Measurements from ENCODE around the gene TUBB2B. TPM values are rescaled to one million over a fixed set of nuclear protein-coding genes. Genes with fewer than 3 reads are reported as not detected.

TUBB2B gene
- total and polyA plus RNA-seq, 2 donors (not counting 1 experiment from before 2014, with no cell fraction given) = 3.8 to 5.2 TPM

DNA sequence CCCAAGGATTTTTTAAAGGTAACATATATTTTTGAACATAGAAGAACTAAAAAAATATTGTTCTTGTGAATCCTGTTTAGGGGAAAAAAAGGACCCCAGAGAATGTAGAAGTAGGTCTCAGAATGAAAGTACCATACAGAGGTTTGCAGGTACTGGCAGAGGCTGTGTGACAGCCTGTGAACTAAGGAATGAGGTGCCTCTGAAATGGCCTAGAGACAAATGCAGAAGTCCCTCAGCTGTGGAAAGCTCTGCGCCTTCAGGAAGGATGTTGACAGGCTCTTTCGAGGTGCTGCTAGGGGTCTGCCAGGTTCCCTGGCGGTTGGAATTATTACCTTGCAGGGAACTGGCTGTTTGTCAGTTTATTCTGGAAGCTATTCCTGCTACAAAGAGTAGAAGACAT lies 8.6 kb upstream of the TUBB2B start:
- H3K27me3 ChIP-seq (ENCODE audit: control insufficient read depth, insufficient read depth, low read length) = peaks cover 44% of the 10 kb centered on the region
- no peak overlapping the region for H3K27ac ChIP-seq (ENCODE audit: insufficient read depth, low read length)
- no peaks in the 10 kb centered on the region for H3K9me3 ChIP-seq (ENCODE audit: control insufficient read depth, insufficient read depth, low read depth, low read length)
- H3K79me2 ChIP-seq (ENCODE audit: control insufficient read depth, insufficient read depth, low read length) = no peaks in the 10 kb centered on the region
- no peak overlapping the region for H3K4me3 ChIP-seq (replicated peaks in 1 of 4; ENCODE audit: control extremely low read depth in 1 of 4, insufficient read depth in 1 of 4, low read depth in 3 of 4, low read length in 4 of 4)
- H2AFZ ChIP-seq (ENCODE audit: low read length) = no peak overlapping the region
- DNase-seq (ENCODE audit: low read depth in 2 of 2) = no peak
- H3K9ac ChIP-seq (ENCODE audit: insufficient read depth, low read length) = no peak overlapping the region
- no peaks in the 10 kb centered on the region for H4K20me1 ChIP-seq (ENCODE audit: control insufficient read depth, extremely low read depth, insufficient read depth, low read length)
- peaks cover 2% of the 10 kb centered on the region for H3K4me1 ChIP-seq (ENCODE audit: control insufficient read depth, extremely low read depth, insufficient read depth, low read length)
- H3K36me3 ChIP-seq (ENCODE audit: control insufficient read depth, insufficient read depth, low read length) = no peaks in the 10 kb centered on the region
- H3K4me2 ChIP-seq (ENCODE audit: extremely low read depth, insufficient read depth, low read length) = no peak overlapping the region
- TF ChIP-seq, protein P1, sequence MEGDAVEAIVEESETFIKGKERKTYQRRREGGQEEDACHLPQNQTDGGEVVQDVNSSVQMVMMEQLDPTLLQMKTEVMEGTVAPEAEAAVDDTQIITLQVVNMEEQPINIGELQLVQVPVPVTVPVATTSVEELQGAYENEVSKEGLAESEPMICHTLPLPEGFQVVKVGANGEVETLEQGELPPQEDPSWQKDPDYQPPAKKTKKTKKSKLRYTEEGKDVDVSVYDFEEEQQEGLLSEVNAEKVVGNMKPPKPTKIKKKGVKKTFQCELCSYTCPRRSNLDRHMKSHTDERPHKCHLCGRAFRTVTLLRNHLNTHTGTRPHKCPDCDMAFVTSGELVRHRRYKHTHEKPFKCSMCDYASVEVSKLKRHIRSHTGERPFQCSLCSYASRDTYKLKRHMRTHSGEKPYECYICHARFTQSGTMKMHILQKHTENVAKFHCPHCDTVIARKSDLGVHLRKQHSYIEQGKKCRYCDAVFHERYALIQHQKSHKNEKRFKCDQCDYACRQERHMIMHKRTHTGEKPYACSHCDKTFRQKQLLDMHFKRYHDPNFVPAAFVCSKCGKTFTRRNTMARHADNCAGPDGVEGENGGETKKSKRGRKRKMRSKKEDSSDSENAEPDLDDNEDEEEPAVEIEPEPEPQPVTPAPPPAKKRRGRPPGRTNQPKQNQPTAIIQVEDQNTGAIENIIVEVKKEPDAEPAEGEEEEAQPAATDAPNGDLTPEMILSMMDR (conservative IDR thresholded peaks at IDR 0.05 in 1 of 2, IDR thresholded peaks at IDR 0.05 in 1 of 2; ENCODE audit: low read depth in 1 of 2, low read length in 2 of 2) = no peak
- no peak for TF ChIP-seq EZH2 (IDR thresholded peaks at IDR 0.05; ENCODE audit: low read length, missing control alignments)

DNA sequence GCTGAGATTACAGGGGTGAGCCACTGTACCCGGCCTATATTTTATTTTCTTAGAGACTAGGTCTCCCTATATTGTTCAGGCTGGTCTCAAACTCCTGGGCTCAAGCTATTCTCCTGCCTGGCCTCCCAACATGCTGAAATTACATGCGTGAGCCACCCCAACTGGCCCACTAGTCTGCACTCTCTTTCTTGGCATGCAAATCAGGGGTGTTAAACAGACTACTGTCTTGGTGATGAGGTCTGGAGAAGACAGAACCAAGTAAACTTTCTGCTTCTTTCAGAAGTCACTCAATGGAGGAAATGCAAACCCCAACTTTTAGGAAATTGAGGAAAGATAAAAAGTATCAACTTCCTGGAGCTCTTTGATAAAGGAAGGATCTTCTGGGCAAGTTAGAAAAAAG lies 8.0 kb upstream of the TUBB2B start:
- no peaks in the 10 kb centered on the region for H4K20me1 ChIP-seq (ENCODE audit: control insufficient read depth, extremely low read depth, insufficient read depth, low read length)
- DNase-seq (ENCODE audit: low read depth in 2 of 2) = no peak
- no peak overlapping the region for H3K27ac ChIP-seq (ENCODE audit: insufficient read depth, low read length)
- H3K27me3 ChIP-seq (ENCODE audit: control insufficient read depth, insufficient read depth, low read length) = peaks cover 49% of the 10 kb centered on the region
- no peak overlapping the region for H3K9ac ChIP-seq (ENCODE audit: insufficient read depth, low read length)
- TF ChIP-seq EZH2 (IDR thresholded peaks at IDR 0.05; ENCODE audit: low read length, missing control alignments) = no peak
- TF ChIP-seq, protein P1 (conservative IDR thresholded peaks at IDR 0.05 in 1 of 2, IDR thresholded peaks at IDR 0.05 in 1 of 2; ENCODE audit: low read depth in 1 of 2, low read length in 2 of 2) = no peak
- no peak overlapping the region for H3K4me3 ChIP-seq (replicated peaks in 1 of 4; ENCODE audit: control extremely low read depth in 1 of 4, insufficient read depth in 1 of 4, low read depth in 3 of 4, low read length in 4 of 4)
- no peaks in the 10 kb centered on the region for H3K9me3 ChIP-seq (ENCODE audit: control insufficient read depth, insufficient read depth, low read depth, low read length)
- no peaks in the 10 kb centered on the region for H3K79me2 ChIP-seq (ENCODE audit: control insufficient read depth, insufficient read depth, low read length)
- H3K36me3 ChIP-seq (ENCODE audit: control insufficient read depth, insufficient read depth, low read length) = no peaks in the 10 kb centered on the region
- no peak overlapping the region for H3K4me2 ChIP-seq (ENCODE audit: extremely low read depth, insufficient read depth, low read length)
- no peak overlapping the region for H2AFZ ChIP-seq (ENCODE audit: low read length)
- peaks cover 5% of the 10 kb centered on the region for H3K4me1 ChIP-seq (ENCODE audit: control insufficient read depth, extremely low read depth, insufficient read depth, low read length)

DNA sequence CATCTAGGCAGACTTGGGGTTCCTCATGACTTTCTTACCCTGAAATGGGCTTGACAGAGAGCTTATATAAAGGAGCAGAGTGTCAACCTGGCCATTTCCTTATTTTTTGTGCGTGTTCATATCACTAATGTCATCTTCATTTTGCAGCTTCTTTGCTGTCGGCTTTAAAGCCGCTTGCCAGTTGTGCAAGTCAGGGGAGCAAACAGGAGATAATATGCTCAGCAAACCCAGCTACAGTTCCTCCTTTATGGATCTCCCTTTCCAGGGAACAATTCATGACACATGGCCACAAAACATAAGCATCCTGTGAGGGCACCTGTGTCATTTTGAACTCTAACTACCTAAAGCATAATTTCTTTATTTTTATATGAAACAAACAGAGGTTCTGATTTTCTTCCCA lies 6.5 kb upstream of the TUBB2B start:
- no peaks in the 10 kb centered on the region for H4K20me1 ChIP-seq (ENCODE audit: control insufficient read depth, extremely low read depth, insufficient read depth, low read length)
- no peak overlapping the region for H2AFZ ChIP-seq (ENCODE audit: low read length)
- peaks cover 60% of the 10 kb centered on the region for H3K27me3 ChIP-seq (ENCODE audit: control insufficient read depth, insufficient read depth, low read length)
- H3K79me2 ChIP-seq (ENCODE audit: control insufficient read depth, insufficient read depth, low read length) = no peaks in the 10 kb centered on the region
- no peak overlapping the region for H3K4me3 ChIP-seq (replicated peaks in 1 of 4; ENCODE audit: control extremely low read depth in 1 of 4, insufficient read depth in 1 of 4, low read depth in 3 of 4, low read length in 4 of 4)
- no peaks in the 10 kb centered on the region for H3K9me3 ChIP-seq (ENCODE audit: control insufficient read depth, insufficient read depth, low read depth, low read length)
- no peaks in the 10 kb centered on the region for H3K36me3 ChIP-seq (ENCODE audit: control insufficient read depth, insufficient read depth, low read length)
- H3K4me2 ChIP-seq (ENCODE audit: extremely low read depth, insufficient read depth, low read length) = no peak overlapping the region
- DNase-seq (ENCODE audit: low read depth in 2 of 2) = no peak
- no peak overlapping the region for H3K27ac ChIP-seq (ENCODE audit: insufficient read depth, low read length)
- peaks cover 5% of the 10 kb centered on the region for H3K4me1 ChIP-seq (ENCODE audit: control insufficient read depth, extremely low read depth, insufficient read depth, low read length)
- H3K9ac ChIP-seq (ENCODE audit: insufficient read depth, low read length) = no peak overlapping the region
- TF ChIP-seq, protein P1 (conservative IDR thresholded peaks at IDR 0.05 in 1 of 2, IDR thresholded peaks at IDR 0.05 in 1 of 2; ENCODE audit: low read depth in 1 of 2, low read length in 2 of 2) = no peak
- TF ChIP-seq EZH2 (IDR thresholded peaks at IDR 0.05; ENCODE audit: low read length, missing control alignments) = no peak
